Liver (tissue), 9 donors: ENCODE results near the gene RPS2. TPM values are rescaled to one million over a fixed set of nuclear protein-coding genes. Genes with fewer than 3 reads are reported as not detected.

Source experiments
- DNase-seq: peaks from one replicate; pipeline ENCODE4 v3.0.0-alpha.2; 2017; ENCODE audit warnings: low spot score
- H3K27ac ChIP-seq, 2 donors: one replicate each; pipeline ENCODE4 v1.7.0; 2013; ENCODE audit warnings: inconsistent platforms in 2 of 2, low read length in 2 of 2, control low read depth in 1 of 2, low read depth in 1 of 2, mild to moderate bottlenecking in 1 of 2
- H3K27me3 ChIP-seq, 4 donors: one replicate each; pipeline versions ENCODE4 v1.6.1 to v1.7.0; 2013; ENCODE audit warnings: low read length in 3 of 4, inconsistent platforms in 1 of 4, mild to moderate bottlenecking in 1 of 4, moderate library complexity in 1 of 4; ENCODE audit not compliant: control insufficient read depth in 4 of 4, insufficient read depth in 4 of 4
- H3K36me3 ChIP-seq, 4 donors: one replicate each; pipeline versions ENCODE4 v1.6.1 to v1.7.0; 2013; ENCODE audit warnings: low read length in 3 of 4, mild to moderate bottlenecking in 3 of 4, low read depth in 1 of 4, moderate library complexity in 1 of 4; ENCODE audit not compliant: control insufficient read depth in 4 of 4, insufficient read depth in 3 of 4
- H3K4me1 ChIP-seq, 4 donors: one replicate each; pipeline versions ENCODE4 v1.6.1 to v1.7.0; 2013; ENCODE audit warnings: low read length in 3 of 4, mild to moderate bottlenecking in 3 of 4, moderate library complexity in 1 of 4; ENCODE audit not compliant: control insufficient read depth in 4 of 4, insufficient read depth in 4 of 4
- H3K4me3 ChIP-seq, 3 donors: one replicate each; pipeline versions ENCODE4 v1.6.1 to v1.7.0; 2013; ENCODE audit warnings: low read length in 3 of 3, control low read depth in 1 of 3, low read depth in 1 of 3, mild to moderate bottlenecking in 1 of 3
- H3K9ac ChIP-seq, 2 donors: one replicate each; pipeline ENCODE4 v1.7.0; 2013; ENCODE audit warnings: low read length in 2 of 2, mild to moderate bottlenecking in 2 of 2, moderate library complexity in 2 of 2, control low read depth in 1 of 2, low read depth in 1 of 2
- H3K9me3 ChIP-seq, 4 donors: one replicate each; pipeline versions ENCODE4 v1.6.1 to v1.7.0; 2013; ENCODE audit warnings: low read length in 3 of 4; ENCODE audit not compliant: control insufficient read depth in 4 of 4
- FOXA1 ChIP-seq: IDR thresholded peaks from 2 replicates; pipeline ENCODE4 v1.6.1; 2016; ENCODE audit warnings: antibody characterized with exemption
- FOXA2 ChIP-seq: IDR thresholded peaks from 2 replicates; pipeline ENCODE4 v1.6.1; 2016; ENCODE audit warnings: antibody characterized with exemption
- GABPA ChIP-seq, 2 donors: IDR thresholded peaks in 1 of 2; conservative IDR thresholded peaks in 1 of 2; 2 replicates each; pipeline ENCODE4 v1.6.1; 2016; ENCODE audit warnings: antibody characterized with exemption in 2 of 2, mild to moderate bottlenecking in 1 of 2, moderate library complexity in 1 of 2
- HNF4A ChIP-seq, 2 donors: conservative IDR thresholded peaks; 2 replicates each; pipeline ENCODE4 v1.6.1; 2016; ENCODE audit warnings: antibody characterized with exemption in 2 of 2, mild to moderate bottlenecking in 2 of 2
- HNF4G ChIP-seq: IDR thresholded peaks from 2 replicates; pipeline ENCODE4 v1.6.1; 2016; ENCODE audit warnings: antibody characterized with exemption
- JUND ChIP-seq, 2 donors: IDR thresholded peaks; 2 replicates each; pipeline ENCODE4 v1.6.1; 2016; ENCODE audit warnings: antibody characterized with exemption in 2 of 2
- NR2F2 ChIP-seq: IDR thresholded peaks from 2 replicates; pipeline ENCODE4 v1.6.1; 2016; ENCODE audit warnings: antibody characterized with exemption
- RAD21 ChIP-seq, 2 donors: IDR thresholded peaks; 2 replicates each; pipeline ENCODE4 v1.6.1; 2016; ENCODE audit warnings: antibody characterized with exemption in 2 of 2, mild to moderate bottlenecking in 2 of 2
- RXRA ChIP-seq, 2 donors: IDR thresholded peaks; 2 replicates each; pipeline ENCODE4 v1.6.1; 2017 to 2018; ENCODE audit warnings: antibody characterized with exemption in 2 of 2, mild to moderate bottlenecking in 1 of 2
- SP1 ChIP-seq: IDR thresholded peaks from 2 replicates; pipeline ENCODE4 v1.6.1; 2018; ENCODE audit warnings: antibody characterized with exemption, mild to moderate bottlenecking
- TAF1 ChIP-seq: conservative IDR thresholded peaks from 2 replicates; pipeline ENCODE4 v1.6.1; 2016; ENCODE audit warnings: antibody characterized with exemption, mild to moderate bottlenecking
- YY1 ChIP-seq: IDR thresholded peaks from 2 replicates; pipeline ENCODE4 v1.6.1; 2016; ENCODE audit warnings: antibody characterized with exemption, mild to moderate bottlenecking
- WGBS: extraction: QIAGEN DNeasy Blood & Tissue Kit; methylation state at CpG from one replicate; pipeline ENCODE4 v1.1.7; 2013; 5-methylcytosine and 5-hydroxymethylcytosine counted together
- polyA plus RNA-seq, 2 donors: library from polyadenylated mRNA; stranded (reverse) in 1 of 2; unstranded in 1 of 2; fragments of 200-250 nt in 1 of 2; fragments of >200 nt in 1 of 2; fragmentation: Nextera tagmentation in 1 of 2; extraction: Ambion mirVana in 1 of 2; gene quantifications; one replicate each; pipeline versions ENCODE4 v1.2.1 to v1.2.3, GENCODE V29; 2013 to 2015
- total RNA-seq, 2 donors: library from RNA; depleted of rRNA; stranded (reverse); fragments of >200 nt; gene quantifications; one replicate each; pipeline ENCODE4 v1.2.3, GENCODE V29; 2014
- TF ChIP-seq, protein P1 (sequence below): IDR thresholded peaks from 2 replicates; pipeline ENCODE4 v1.6.1; 2016; ENCODE audit warnings: antibody characterized with exemption, mild to moderate bottlenecking
- TF ChIP-seq, protein P2 (sequence below): IDR thresholded peaks from 2 replicates; pipeline ENCODE4 v1.6.1; 2016; ENCODE audit warnings: antibody characterized with exemption
- TF ChIP-seq, protein P3 (sequence below): IDR thresholded peaks from 2 replicates; pipeline ENCODE4 v1.6.1; 2016; ENCODE audit warnings: antibody characterized with exemption
- TF ChIP-seq, protein P4 (sequence below): IDR thresholded peaks from 2 replicates; pipeline ENCODE4 v1.6.1; 2016; ENCODE audit warnings: antibody characterized with exemption
- donor health status: healthy.
- donor health status: healthy.
- donor health status: healthy.
- donor health status: healthy.
- donor health status: healthy.

Gene RPS2
- total and polyA plus RNA-seq, 4 donors, result 524 to 1,440 (median 940) TPM

DNA sequence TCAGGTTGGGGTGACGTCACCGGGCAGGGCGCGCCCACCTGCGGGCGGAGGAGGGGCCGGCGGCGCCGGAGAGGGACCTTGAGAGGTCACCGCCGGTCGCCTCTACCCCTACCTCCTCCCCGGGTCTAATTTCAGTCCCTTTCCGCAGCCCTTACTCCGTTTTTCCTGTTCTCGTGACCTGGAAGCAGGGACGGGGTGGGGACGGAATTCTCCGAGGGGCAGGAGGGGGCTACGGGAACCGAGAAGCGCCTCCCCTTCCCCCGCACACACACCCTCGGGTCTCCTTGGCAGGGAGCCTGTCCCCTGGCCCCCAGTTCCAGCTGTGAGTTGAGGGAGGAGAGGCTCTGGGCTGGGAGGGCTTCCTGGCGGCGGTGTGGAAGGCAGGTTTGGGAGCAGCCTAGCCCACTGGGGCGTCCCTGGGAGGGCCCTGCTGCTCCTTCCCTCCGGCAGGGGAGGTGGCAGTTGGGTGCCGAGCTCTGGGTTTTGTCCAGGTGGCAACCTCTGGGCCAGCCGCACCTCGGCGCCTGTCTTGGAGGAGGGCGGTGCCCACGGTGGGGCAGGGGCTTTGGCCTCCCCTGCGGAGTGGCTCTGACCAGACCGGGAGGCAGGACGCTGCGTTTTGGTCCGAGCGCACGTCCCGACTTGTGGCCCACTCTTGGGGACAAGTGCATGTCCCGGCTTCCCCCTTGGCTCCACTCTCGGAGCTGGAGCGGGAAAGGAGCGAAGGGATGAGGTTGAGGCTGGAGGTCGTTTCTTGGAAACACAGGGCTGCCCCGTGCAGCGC, 25.9 kb upstream of the RPS2 start:
- DNase-seq, result no peak
- Histone ChIP-seq H3K9ac (no peak overlapping the region), H3K9me3 (no peaks in the 10 kb centered on the region), H3K4me3 (peak overlapping the region in 1 of 3 donors; percentile 24), H3K4me1 (peaks cover 2 to 31% (median 17%) of the 10 kb centered on the region in 4 donors), H3K36me3 (peaks cover 0 to 15% (median under 1%) of the 10 kb centered on the region in 4 donors), H3K27me3 (peaks cover 0 to 9% (median 4%) of the 10 kb centered on the region in 4 donors), H3K27ac (no peak overlapping the region)
- WGBS, result 8% methylated on average over 50 of the region's 50 CpGs
- TF ChIP-seq YY1, result no peak
- TF ChIP-seq, protein P1, sequence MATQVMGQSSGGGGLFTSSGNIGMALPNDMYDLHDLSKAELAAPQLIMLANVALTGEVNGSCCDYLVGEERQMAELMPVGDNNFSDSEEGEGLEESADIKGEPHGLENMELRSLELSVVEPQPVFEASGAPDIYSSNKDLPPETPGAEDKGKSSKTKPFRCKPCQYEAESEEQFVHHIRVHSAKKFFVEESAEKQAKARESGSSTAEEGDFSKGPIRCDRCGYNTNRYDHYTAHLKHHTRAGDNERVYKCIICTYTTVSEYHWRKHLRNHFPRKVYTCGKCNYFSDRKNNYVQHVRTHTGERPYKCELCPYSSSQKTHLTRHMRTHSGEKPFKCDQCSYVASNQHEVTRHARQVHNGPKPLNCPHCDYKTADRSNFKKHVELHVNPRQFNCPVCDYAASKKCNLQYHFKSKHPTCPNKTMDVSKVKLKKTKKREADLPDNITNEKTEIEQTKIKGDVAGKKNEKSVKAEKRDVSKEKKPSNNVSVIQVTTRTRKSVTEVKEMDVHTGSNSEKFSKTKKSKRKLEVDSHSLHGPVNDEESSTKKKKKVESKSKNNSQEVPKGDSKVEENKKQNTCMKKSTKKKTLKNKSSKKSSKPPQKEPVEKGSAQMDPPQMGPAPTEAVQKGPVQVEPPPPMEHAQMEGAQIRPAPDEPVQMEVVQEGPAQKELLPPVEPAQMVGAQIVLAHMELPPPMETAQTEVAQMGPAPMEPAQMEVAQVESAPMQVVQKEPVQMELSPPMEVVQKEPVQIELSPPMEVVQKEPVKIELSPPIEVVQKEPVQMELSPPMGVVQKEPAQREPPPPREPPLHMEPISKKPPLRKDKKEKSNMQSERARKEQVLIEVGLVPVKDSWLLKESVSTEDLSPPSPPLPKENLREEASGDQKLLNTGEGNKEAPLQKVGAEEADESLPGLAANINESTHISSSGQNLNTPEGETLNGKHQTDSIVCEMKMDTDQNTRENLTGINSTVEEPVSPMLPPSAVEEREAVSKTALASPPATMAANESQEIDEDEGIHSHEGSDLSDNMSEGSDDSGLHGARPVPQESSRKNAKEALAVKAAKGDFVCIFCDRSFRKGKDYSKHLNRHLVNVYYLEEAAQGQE, result no peak

DNA sequence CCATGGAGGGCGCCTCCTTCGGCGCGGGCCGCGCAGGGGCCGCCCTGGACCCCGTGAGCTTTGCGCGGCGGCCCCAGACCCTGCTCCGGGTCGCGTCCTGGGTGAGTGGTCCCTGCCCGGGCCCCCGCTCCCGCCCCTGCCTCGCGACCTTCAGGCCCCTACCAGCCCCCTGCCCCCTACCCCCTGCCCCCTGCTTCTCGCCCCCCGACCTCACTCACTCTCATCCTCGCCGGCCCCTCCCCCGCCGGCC, 25.4 kb upstream of the RPS2 start:
- no peak for TF ChIP-seq FOXA1
- Histone ChIP-seq H3K36me3 (peaks cover 0 to 17% (median under 1%) of the 10 kb centered on the region in 4 donors), H3K9ac (no peak overlapping the region), H3K27me3 (peaks cover 0 to 9% (median 4%) of the 10 kb centered on the region in 4 donors), H3K4me1 (peaks cover 8 to 37% (median 20%) of the 10 kb centered on the region in 4 donors), H3K9me3 (no peaks in the 10 kb centered on the region), H3K4me3 (peak overlapping the region in 1 of 3 donors; percentile 24), H3K27ac (no peak overlapping the region)
- WGBS, result 2% methylated on average over 25 of the region's 25 CpGs
- DNase-seq, result no peak

DNA sequence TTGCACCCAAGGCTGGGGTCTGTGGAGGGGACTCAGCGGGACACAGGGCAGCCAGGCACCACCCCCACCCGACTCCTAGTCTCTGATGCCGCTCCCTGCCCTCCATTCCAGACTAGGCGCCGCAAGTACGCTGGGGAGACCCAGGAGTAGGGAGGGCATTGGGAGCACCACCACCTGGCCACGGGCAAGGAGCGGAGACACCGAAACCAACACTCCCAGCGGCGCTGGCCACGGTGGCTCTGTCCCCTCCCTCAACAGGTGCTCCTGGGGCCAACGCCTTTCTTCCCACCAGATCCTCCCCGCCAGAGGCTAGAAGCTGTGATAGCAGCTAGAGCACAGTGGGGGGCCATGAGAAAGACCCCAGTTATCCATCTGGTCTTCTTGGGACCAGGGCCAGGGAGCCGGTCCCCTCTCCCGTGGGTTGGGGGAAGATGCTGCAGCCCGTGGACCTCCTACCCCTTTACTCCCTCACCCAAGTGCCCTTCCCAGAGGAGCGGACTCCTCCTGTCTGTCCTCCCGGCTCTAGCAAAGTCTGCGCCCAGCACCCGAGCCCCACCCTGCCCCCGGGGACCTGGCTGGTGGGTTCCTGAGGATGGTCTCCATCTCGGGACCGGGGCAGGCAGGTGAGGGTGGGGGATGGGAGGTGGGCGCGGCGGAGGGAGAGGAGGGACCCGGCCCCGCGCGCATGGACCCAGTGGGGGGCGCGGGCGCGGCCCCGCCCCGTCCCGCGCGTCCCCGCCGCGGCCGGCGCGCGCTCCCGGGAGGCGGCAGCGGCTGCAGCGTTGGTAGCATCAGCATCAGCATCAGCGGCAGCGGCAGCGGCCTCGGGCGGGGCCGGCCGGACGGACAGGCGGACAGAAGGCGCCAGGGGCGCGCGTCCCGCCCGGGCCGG, 24.8 kb upstream of the RPS2 start, which contains the start of gene SYNGR3:
SYNGR3 (plus strand) TSS at position 762 of the 892 bp plus-strand sequence. CDS start 133 bp downstream, outside the sequence.
- Histone ChIP-seq H3K27ac (no peak within 1 kb of the TSS), H3K4me1 (peaks cover 13 to 42% (median 24%) of the 10 kb centered on the region in 4 donors), H3K9me3 (no peaks in the 10 kb centered on the region), H3K36me3 (peaks cover 0 to 17% (median under 1%) of the 10 kb centered on the region in 4 donors), H3K4me3 (peak within 1 kb of the TSS in 1 of 3 donors; percentile 24), H3K27me3 (peaks cover 0 to 9% (median 4%) of the 10 kb centered on the region in 4 donors), H3K9ac (no peak within 1 kb of the TSS)
- WGBS, result 8% methylated on average over 67 of the region's 67 CpGs
- TF ChIP-seq FOXA1 (no peak), YY1 (no peak), NR2F2 (no peak), HNF4G (no peak), TAF1 (no peak), RXRA (IDR thresholded peaks at IDR 0.05) (no peak), SP1 (no peak), FOXA2 (no peak), RAD21 (IDR thresholded peaks at IDR 0.05) (no peak), GABPA (IDR thresholded peaks at IDR 0.05 in 1 of 2, conservative IDR thresholded peaks at IDR 0.05 in 1 of 2) (no peak), JUND (IDR thresholded peaks at IDR 0.05) (no peak), HNF4A (conservative IDR thresholded peaks at IDR 0.05) (no peak)
- TF ChIP-seq, protein P2, sequence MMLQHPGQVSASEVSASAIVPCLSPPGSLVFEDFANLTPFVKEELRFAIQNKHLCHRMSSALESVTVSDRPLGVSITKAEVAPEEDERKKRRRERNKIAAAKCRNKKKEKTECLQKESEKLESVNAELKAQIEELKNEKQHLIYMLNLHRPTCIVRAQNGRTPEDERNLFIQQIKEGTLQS, result no peak
- TF ChIP-seq, protein P3, sequence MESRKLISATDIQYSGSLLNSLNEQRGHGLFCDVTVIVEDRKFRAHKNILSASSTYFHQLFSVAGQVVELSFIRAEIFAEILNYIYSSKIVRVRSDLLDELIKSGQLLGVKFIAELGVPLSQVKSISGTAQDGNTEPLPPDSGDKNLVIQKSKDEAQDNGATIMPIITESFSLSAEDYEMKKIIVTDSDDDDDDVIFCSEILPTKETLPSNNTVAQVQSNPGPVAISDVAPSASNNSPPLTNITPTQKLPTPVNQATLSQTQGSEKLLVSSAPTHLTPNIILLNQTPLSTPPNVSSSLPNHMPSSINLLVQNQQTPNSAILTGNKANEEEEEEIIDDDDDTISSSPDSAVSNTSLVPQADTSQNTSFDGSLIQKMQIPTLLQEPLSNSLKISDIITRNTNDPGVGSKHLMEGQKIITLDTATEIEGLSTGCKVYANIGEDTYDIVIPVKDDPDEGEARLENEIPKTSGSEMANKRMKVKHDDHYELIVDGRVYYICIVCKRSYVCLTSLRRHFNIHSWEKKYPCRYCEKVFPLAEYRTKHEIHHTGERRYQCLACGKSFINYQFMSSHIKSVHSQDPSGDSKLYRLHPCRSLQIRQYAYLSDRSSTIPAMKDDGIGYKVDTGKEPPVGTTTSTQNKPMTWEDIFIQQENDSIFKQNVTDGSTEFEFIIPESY, result no peak
- TF ChIP-seq, protein P4, sequence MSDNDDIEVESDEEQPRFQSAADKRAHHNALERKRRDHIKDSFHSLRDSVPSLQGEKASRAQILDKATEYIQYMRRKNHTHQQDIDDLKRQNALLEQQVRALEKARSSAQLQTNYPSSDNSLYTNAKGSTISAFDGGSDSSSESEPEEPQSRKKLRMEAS, result no peak
- TF ChIP-seq, protein P1, result no peak
- DNase-seq, result no peak
